CD4-positive, alpha-beta T cell treated with Interleukin-12 subunit alpha and Interleukin-12 subunit beta, for 1 hour (primary cell): ENCODE results near the gene SH3PXD2B.
A peak's percentile ranks its signal among the peaks of the same experiment; 100 is the strongest.
"Not testable (repeated sequence)": the region's sequence is repeated elsewhere in the genome, so short reads cannot be mapped to it uniquely, and the experiment has no call there.

Experiments
- DNase-seq: peaks from one replicate; pipeline ENCODE4 v3.0.0-alpha.2; 2020

SH3PXD2B gene

GRCh38 chr5:172288465-172288864 lies 165.9 kb downstream of the SH3PXD2B start:
- no peak for DNase-seq

DNA sequence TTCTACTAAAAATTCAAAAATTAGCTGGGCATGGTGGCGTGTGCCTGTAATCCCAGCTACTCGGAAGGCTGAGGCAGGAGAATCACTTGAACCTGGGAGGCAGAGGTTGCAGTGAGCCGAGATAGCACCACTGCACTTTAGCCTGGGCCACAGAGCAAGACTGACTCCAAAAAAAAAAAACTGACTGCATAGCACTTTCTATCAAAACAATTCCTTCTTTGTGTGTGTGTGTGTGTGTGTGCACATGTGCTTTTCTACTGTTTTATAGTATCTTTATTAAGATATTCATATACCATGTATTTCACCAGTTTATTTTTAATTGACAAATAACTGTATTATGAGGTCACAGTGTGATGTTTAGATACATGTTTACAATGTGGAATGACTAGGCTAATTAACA lies 167.2 kb downstream of the SH3PXD2B start:
- DNase-seq = not testable (repeated sequence)

DNA sequence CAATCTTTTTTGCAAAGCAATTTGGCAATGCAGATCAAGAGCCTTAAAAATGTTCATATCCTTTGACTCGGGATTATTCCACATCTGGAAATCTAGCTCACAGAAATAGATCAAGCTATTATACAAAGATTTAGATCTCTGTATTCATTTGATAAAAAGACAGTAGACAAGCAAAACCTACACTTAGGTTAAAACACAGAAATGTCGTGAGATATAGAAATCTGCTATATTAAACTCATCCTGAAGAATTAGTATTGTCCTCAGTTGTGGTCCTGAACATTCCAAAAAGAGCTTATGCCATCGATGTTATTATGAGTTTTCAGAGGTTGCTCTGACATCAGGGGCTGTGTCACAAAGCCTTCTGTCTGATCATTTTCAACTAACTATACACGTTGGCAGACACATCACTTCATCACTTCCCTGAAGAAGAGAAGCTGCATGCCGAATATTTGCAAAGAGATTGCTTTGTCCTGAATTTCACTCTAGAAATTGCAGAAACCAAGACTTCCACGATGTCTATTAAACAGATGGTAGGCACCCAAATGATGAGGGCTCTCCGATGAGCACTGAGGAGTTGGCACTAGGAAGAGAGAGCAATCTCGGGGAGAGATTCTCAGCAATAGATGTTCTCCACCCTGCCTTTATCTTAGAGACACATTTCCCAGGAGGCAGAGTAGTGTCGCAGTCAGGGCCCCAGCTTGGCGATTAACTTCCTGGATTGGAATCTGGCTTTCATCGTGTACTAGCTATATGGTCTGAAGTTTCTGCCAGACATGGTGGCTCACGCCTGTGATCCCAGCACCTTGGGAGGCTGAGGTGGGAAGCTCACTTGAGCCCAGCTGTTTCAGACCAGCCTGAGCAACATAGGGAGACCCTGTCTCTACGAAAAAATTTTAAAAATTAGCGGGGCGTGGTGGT lies 168.8 kb downstream of the SH3PXD2B start:
- DNase-seq = no peak

DNA sequence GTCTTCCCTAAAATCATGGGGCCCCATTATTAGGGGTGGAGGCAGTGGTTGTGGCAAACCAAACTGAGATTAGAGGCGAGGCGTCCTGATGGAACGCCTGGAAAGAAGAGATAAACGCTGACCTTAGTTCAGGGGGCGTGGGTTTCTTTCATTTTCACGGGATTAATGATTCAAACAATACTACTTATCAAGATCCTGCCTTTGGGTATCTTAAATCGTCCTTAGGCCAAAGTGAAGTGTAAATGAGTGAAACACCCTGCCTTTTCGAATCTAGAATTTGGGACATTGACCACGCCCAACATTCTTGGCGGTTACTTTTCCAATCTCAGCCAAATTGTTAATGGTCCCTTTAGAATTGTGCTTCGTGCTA lies 169.7 kb downstream of the SH3PXD2B start:
- DNase-seq = no peak

- peak; percentile 78 for DNase-seq
Observed at GRCh38 chr5:172283862-172284610, 170.3 kb downstream of the SH3PXD2B start.

DNA sequence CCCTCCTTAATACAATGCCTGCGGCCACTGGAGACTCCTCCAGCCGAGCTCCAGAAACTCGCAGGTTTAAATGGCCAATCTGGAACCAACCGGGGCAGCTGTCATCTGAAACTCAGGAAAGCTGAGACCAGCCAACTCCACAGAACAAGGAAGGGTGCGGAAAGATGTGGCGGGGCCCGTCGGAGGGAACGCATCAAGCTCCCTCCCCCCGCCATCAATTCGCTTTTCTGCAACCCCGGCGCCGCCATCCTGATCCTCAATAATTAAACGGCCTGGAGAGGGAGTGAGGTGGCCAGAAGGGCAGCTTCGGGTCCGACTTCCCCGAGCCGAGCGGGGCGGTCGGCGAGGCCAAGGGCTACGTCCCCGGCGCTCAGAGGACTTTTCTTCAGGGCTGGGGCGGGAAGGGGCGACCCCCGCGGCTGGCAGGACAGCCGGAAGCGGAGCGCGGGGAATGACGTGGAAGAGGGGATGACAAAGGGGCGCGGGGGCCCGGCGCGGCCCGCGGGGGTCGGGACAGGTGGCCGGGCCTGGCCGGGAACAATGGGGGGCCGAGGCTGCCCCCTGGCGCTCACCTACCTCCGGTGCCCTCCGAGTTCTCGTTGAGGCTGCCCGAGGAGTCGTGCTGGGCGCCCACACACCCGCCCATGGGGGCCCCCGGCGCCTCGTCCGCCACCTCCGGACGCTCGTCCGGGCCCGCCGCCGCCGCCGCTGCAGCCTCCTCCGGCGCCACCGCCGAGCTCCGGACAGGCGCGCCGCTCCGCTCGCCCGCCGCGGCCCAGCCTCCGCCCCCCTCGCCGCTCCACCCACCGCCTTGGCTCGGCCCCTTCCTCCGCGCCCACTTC lies 171.1 kb downstream of the SH3PXD2B start, which contains the start of gene UBTD2:
TSS of gene UBTD2 (minus strand) at position 745 of the 842 bp plus-strand sequence. CDS start at position 646, 99 bp downstream.
- peak; percentile 76 for DNase-seq

DNA sequence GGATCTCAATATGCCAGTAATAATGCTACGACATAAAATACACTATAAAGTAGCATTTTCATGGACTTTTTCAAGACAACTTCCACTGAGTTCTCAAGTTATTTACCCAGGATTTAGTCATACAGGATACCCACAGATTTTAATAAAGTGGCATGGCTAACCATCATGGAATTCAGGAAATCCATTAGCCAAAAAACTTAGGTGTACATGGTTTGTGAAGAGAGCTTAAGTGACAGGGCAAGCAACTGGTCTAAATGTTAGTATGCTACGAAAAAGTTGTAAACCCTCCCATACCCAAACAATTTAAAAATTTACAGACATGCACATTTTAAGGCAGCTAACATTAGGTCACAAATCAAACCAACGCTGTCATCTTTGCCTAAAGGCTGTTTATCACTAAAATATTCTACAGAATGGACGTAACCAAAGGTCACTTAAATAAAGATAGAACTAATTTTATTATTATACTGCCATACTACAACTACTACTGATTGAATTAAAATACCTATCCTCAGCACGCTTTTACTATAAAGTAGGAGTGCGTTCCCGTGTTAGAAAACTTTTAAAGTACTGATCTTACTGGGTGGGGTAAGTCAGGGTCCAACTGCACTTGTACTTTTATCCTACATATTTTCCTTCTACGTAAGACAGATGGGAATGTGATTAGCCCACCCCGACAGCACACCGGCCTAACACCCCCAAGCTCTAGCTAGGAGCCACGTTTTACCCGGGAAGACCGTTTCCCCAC lies 171.9 kb downstream of the SH3PXD2B start:
- no peak for DNase-seq

GRCh38 chr5:172281346-172281745 lies 173.0 kb downstream of the SH3PXD2B start:
- DNase-seq = no peak

DNA sequence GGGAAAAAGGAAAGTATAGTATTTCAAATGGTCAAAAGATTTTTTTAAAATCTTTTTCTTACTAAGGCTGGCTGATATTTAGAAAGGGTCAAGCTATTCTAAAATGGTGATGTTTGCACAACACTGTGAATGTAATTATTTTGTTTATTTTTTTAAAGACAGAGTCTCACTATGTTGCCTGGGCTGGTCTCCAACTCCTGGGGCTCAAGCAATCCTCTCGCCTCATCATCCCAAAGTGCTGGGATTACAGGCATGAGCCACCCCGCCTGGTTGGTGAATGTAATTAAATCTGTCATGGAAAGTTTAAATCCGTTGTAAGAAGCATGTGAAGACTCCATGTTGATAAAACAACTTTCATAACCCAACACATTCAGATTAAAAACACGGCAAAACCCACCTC lies 173.4 kb downstream of the SH3PXD2B start:
- no peak for DNase-seq

DNA sequence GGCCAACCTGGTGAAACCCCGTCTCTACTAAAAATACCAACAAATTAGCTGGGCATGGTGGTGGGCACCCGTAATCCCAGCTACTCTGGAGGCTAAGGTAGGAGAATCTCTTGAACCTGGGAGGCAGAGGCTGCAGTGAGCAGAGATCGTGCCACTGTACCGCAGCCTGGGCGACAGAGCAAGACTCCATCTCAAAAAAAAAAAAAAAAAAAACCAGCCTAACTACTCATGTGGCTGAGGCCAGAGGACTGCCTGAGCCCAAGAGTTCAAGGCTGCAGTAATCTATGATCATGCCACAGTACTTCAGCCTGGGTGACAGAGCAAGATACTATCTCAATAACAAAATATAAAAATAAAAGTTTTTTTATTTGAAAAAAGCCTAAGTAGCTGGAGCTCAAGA lies 174.0 kb downstream of the SH3PXD2B start:
- DNase-seq = no peak

DNA sequence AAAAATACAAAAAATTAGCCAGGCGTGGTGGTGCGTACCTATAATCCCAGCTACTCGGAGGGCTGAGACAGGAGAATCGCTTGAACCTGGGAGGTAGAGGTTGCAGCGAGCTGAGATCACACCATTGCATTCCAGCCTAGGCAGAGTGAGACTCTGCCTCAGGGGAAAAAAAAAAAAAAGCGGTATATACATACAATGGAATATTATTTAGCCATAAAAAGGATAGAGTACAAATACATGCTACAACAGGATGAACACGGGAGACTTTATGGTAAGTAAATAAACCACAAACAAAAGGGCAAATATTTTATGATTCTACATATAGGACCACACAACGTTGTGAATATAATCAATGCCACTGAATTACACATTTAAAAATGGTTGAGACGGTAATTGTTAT lies 176.0 kb downstream of the SH3PXD2B start:
- DNase-seq = no peak

- no peak for DNase-seq
Observed at GRCh38 chr5:172276214-172276613, 178.1 kb downstream of the SH3PXD2B start.
